ENCODE data around the gene PLXNA2.

The PLXNA2 gene

GRCh38 chr1:208211921-208212843 lies 32.0 kb downstream of the PLXNA2 start:
- H3K9me3 ChIP-seq (ENCODE audit: control extremely low read depth in 1 of 5, control insufficient read depth in 4 of 5, insufficient read depth in 2 of 5, low read depth in 1 of 5, low read length in 4 of 5): no peaks in the 10 kb centered on the region
- peaks cover 0 to 65% (median 20%) of the 10 kb centered on the region in 4 experiments for H3K4me1 ChIP-seq (ENCODE audit: control extremely low read depth in 1 of 4, control insufficient read depth in 4 of 4, insufficient read depth in 4 of 4, low read length in 3 of 4)
- no peaks in the 10 kb centered on the region for H3K27me3 ChIP-seq (replicated peaks in 2 of 5; ENCODE audit: control insufficient read depth in 4 of 5, insufficient read depth in 5 of 5, low read length in 4 of 5)
- H3K4me3 ChIP-seq (ENCODE audit: control insufficient read depth in 1 of 7, extremely low read depth in 1 of 7, insufficient read depth in 4 of 7, low read depth in 2 of 7, low read length in 6 of 7): peak overlapping the region in 3 of 7 experiments; percentile 13 to 42 (median 38)
- DNase-seq: peak in 1 of 3 donors; percentile 23
- ChIA-PET POLR2A (no interaction called here), CTCF (interaction anchor here (0.6 to 4.6 kb wide), 5 partner anchors 9 to 105 kb away, joined by 3 to 22 read pairs (median 3); no protein-coding TSS in a partner anchor)
- 46% methylated on average over 5 of the region's 8 CpGs for WGBS (ENCODE audit: insufficient coverage)
- no peaks in the 10 kb centered on the region for H3K36me3 ChIP-seq (ENCODE audit: control insufficient read depth in 4 of 4, insufficient read depth in 4 of 4, low read length in 3 of 4)
- no peak overlapping the region for H3K27ac ChIP-seq (ENCODE audit: insufficient read depth in 1 of 2, low read depth in 1 of 2, low read length in 2 of 2, poor library complexity in 1 of 2, severe bottlenecking in 2 of 2)

- Histone ChIP-seq H3K9me3 (ENCODE audit: control extremely low read depth in 1 of 5, control insufficient read depth in 4 of 5, insufficient read depth in 2 of 5, low read depth in 1 of 5, low read length in 4 of 5) (no peaks in the 10 kb centered on the region), H3K4me1 (ENCODE audit: control extremely low read depth in 1 of 4, control insufficient read depth in 4 of 4, insufficient read depth in 4 of 4, low read length in 3 of 4) (peaks cover 0 to 65% (median 20%) of the 10 kb centered on the region in 4 experiments), H3K36me3 (ENCODE audit: control insufficient read depth in 4 of 4, insufficient read depth in 4 of 4, low read length in 3 of 4) (no peaks in the 10 kb centered on the region), H3K4me3 (ENCODE audit: control insufficient read depth in 1 of 7, extremely low read depth in 1 of 7, insufficient read depth in 4 of 7, low read depth in 2 of 7, low read length in 6 of 7) (no peak overlapping the region), H3K27me3 (replicated peaks in 2 of 5; ENCODE audit: control insufficient read depth in 4 of 5, insufficient read depth in 5 of 5, low read length in 4 of 5) (no peaks in the 10 kb centered on the region), H3K27ac (ENCODE audit: insufficient read depth in 1 of 2, low read depth in 1 of 2, low read length in 2 of 2, poor library complexity in 1 of 2, severe bottlenecking in 2 of 2) (no peak overlapping the region)
- POLR2A ChIA-PET: no interaction called here
- CTCF ChIA-PET: interaction anchor here (1.2 to 1.4 kb wide), 2 partner anchors 10 to 29 kb away, joined by 3 to 5 read pairs; no protein-coding TSS in a partner anchor
- 90% methylated on average over 6 of the region's 9 CpGs for WGBS (ENCODE audit: insufficient coverage)
- no peak for DNase-seq
Measured at GRCh38 chr1:208209896-208210589, 34.1 kb downstream of the PLXNA2 start.

GRCh38 chr1:208209286-208209685 lies 34.9 kb downstream of the PLXNA2 start:
- peaks cover 0 to 57% (median 17%) of the 10 kb centered on the region in 4 experiments for H3K4me1 ChIP-seq (ENCODE audit: control extremely low read depth in 1 of 4, control insufficient read depth in 4 of 4, insufficient read depth in 4 of 4, low read length in 3 of 4)

GRCh38 chr1:208208132-208208487 lies 36.1 kb downstream of the PLXNA2 start:
- H3K36me3 ChIP-seq (ENCODE audit: control insufficient read depth in 4 of 4, insufficient read depth in 4 of 4, low read length in 3 of 4): no peaks in the 10 kb centered on the region
- ChIA-PET POLR2A (interaction anchor here (0.9 kb wide), 1 partner anchor 10 kb away, joined by 4 read pairs; no protein-coding TSS in a partner anchor), CTCF (interaction anchor here (0.5 to 2.4 kb wide), 6 partner anchors 9 to 37 kb away, joined by 3 to 9 read pairs (median 3); partner anchors contain the start of gene PLXNA2)
- no peak for DNase-seq
- H3K4me1 ChIP-seq (ENCODE audit: control extremely low read depth in 1 of 4, control insufficient read depth in 4 of 4, insufficient read depth in 4 of 4, low read length in 3 of 4): peaks cover 0 to 45% (median 9%) of the 10 kb centered on the region in 4 experiments
- H3K27me3 ChIP-seq (replicated peaks in 2 of 5; ENCODE audit: control insufficient read depth in 4 of 5, insufficient read depth in 5 of 5, low read length in 4 of 5): no peaks in the 10 kb centered on the region
- no peaks in the 10 kb centered on the region for H3K9me3 ChIP-seq (ENCODE audit: control extremely low read depth in 1 of 5, control insufficient read depth in 4 of 5, insufficient read depth in 2 of 5, low read depth in 1 of 5, low read length in 4 of 5)
- no peak overlapping the region for H3K27ac ChIP-seq (ENCODE audit: insufficient read depth in 1 of 2, low read depth in 1 of 2, low read length in 2 of 2, poor library complexity in 1 of 2, severe bottlenecking in 2 of 2)
- no peak overlapping the region for H3K4me3 ChIP-seq (ENCODE audit: control insufficient read depth in 1 of 7, extremely low read depth in 1 of 7, insufficient read depth in 4 of 7, low read depth in 2 of 7, low read length in 6 of 7)

More at GRCh38 chr1:208209286-208209685, 34.9 kb downstream of the PLXNA2 start:
- Histone ChIP-seq H3K4me3 (ENCODE audit: control insufficient read depth in 1 of 7, extremely low read depth in 1 of 7, insufficient read depth in 4 of 7, low read depth in 2 of 7, low read length in 6 of 7) (no peak overlapping the region), H3K9me3 (ENCODE audit: control extremely low read depth in 1 of 5, control insufficient read depth in 4 of 5, insufficient read depth in 2 of 5, low read depth in 1 of 5, low read length in 4 of 5) (no peaks in the 10 kb centered on the region), H3K27me3 (replicated peaks in 2 of 5; ENCODE audit: control insufficient read depth in 4 of 5, insufficient read depth in 5 of 5, low read length in 4 of 5) (no peaks in the 10 kb centered on the region), H3K27ac (ENCODE audit: insufficient read depth in 1 of 2, low read depth in 1 of 2, low read length in 2 of 2, poor library complexity in 1 of 2, severe bottlenecking in 2 of 2) (no peak overlapping the region), H3K36me3 (ENCODE audit: control insufficient read depth in 4 of 4, insufficient read depth in 4 of 4, low read length in 3 of 4) (no peaks in the 10 kb centered on the region)
- CTCF ChIA-PET: interaction anchor here (0.7 to 2.4 kb wide), 5 partner anchors 8 to 77 kb away, joined by 3 to 9 read pairs (median 3); no protein-coding TSS in a partner anchor
- WGBS (ENCODE audit: insufficient coverage): 97% methylated on average over 3 of the region's 3 CpGs
- POLR2A ChIA-PET: no interaction called here
- no peak for DNase-seq

DNA sequence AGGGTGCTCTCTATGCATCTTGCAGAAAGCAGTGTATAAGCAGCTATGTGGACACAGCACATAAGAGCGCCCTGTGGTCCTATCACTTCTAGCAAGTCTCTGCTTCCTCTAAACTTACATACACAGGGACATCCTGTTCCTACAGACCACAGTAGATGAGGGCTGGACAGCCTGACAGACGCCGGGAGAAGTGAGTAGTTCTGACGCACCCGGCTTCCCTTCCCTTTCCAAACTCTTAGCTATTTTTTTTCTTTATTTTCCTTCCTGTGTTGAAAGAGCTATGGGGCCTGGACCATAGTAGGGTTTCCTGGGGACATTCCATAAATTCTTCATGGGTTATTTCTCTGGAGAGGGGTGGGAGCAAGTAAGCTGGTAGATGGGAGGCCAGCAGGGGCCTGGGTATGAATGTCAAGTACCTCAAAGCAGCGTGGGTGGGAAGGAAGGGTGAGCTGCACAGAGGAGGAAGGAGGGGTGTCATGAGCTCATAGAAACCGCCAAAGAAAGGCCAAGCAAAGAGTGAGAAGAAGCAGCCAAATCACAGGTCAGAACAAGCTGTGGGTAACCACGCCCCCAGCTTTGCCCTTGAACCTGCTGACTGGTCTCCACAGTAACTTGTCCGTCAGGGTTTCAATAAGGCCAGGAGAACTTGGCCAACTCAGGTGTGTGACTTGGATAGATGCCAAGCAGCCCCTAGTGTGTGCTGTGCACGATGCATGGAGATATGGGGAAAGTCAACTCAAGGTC lies 36.6 kb downstream of the PLXNA2 start:
- DNase-seq: no peak
- ChIA-PET CTCF (interaction anchor here (0.5 to 2.4 kb wide), 7 partner anchors 11 to 110 kb away, joined by 3 to 9 read pairs (median 3); partner anchors contain the start of gene PLXNA2), POLR2A (interaction anchor here (0.6 to 0.9 kb wide), 2 partner anchors 9 to 25 kb away, joined by 3 to 4 read pairs; no protein-coding TSS in a partner anchor)
- no peaks in the 10 kb centered on the region for H3K27me3 ChIP-seq (replicated peaks in 2 of 5; ENCODE audit: control insufficient read depth in 4 of 5, insufficient read depth in 5 of 5, low read length in 4 of 5)
- H3K4me1 ChIP-seq (ENCODE audit: control extremely low read depth in 1 of 4, control insufficient read depth in 4 of 4, insufficient read depth in 4 of 4, low read length in 3 of 4): peaks cover 0 to 40% (median 8%) of the 10 kb centered on the region in 4 experiments
- H3K9me3 ChIP-seq (ENCODE audit: control extremely low read depth in 1 of 5, control insufficient read depth in 4 of 5, insufficient read depth in 2 of 5, low read depth in 1 of 5, low read length in 4 of 5): no peaks in the 10 kb centered on the region
- 65% methylated on average over 7 of the region's 10 CpGs for WGBS (ENCODE audit: insufficient coverage)
- H3K4me3 ChIP-seq (ENCODE audit: control insufficient read depth in 1 of 7, extremely low read depth in 1 of 7, insufficient read depth in 4 of 7, low read depth in 2 of 7, low read length in 6 of 7): no peak overlapping the region
- no peaks in the 10 kb centered on the region for H3K36me3 ChIP-seq (ENCODE audit: control insufficient read depth in 4 of 4, insufficient read depth in 4 of 4, low read length in 3 of 4)
- no peak overlapping the region for H3K27ac ChIP-seq (ENCODE audit: insufficient read depth in 1 of 2, low read depth in 1 of 2, low read length in 2 of 2, poor library complexity in 1 of 2, severe bottlenecking in 2 of 2)

DNA sequence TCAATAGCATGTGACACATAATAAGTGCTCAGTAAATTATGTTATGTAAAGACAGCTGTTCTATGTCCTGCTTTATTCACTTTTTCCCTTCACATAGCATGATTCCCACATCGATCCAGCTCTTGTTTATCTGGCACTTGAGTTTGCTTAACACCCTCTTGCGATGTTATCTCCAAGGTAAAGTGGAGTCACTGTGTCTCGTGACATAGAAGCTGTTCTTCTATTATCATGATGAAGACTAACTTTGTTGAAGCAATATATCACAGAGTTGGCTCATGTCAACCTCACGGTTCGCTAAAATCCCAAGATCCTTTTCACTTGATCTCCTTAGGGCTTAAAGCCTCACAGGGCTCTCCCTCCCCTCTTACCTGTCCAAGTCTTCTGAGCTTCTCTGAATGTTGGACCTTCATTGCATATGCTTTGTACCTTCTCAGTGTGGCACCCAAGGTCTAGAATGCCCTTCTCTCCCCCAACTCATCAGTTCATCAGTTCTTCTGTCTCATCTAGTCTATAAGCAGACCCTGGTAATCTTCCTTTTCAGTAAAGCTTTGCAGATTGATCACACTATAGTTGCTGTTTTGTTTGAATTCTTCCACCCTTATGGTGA lies 38.0 kb downstream of the PLXNA2 start:
- no peaks in the 10 kb centered on the region for H3K9me3 ChIP-seq (ENCODE audit: control extremely low read depth in 1 of 5, control insufficient read depth in 4 of 5, insufficient read depth in 2 of 5, low read depth in 1 of 5, low read length in 4 of 5)
- WGBS (ENCODE audit: insufficient coverage): 100% methylated on average over 2 of the region's 5 CpGs
- H3K4me3 ChIP-seq (ENCODE audit: control insufficient read depth in 1 of 7, extremely low read depth in 1 of 7, insufficient read depth in 4 of 7, low read depth in 2 of 7, low read length in 6 of 7): no peak overlapping the region
- H3K27ac ChIP-seq (ENCODE audit: insufficient read depth in 1 of 2, low read depth in 1 of 2, low read length in 2 of 2, poor library complexity in 1 of 2, severe bottlenecking in 2 of 2): no peak overlapping the region
- H3K4me1 ChIP-seq (ENCODE audit: control extremely low read depth in 1 of 4, control insufficient read depth in 4 of 4, insufficient read depth in 4 of 4, low read length in 3 of 4): peaks cover 0 to 31% (median under 1%) of the 10 kb centered on the region in 4 experiments
- no peak for DNase-seq
- no peaks in the 10 kb centered on the region for H3K36me3 ChIP-seq (ENCODE audit: control insufficient read depth in 4 of 4, insufficient read depth in 4 of 4, low read length in 3 of 4)
- CTCF ChIA-PET: interaction anchor here (0.8 to 1.5 kb wide), 5 partner anchors 10 to 109 kb away, joined by 3 to 4 read pairs (median 3); no protein-coding TSS in a partner anchor
- POLR2A ChIA-PET: interaction anchor here (0.7 kb wide), 1 partner anchor 199 kb away, joined by 7 read pairs; no protein-coding TSS in a partner anchor
- no peaks in the 10 kb centered on the region for H3K27me3 ChIP-seq (replicated peaks in 2 of 5; ENCODE audit: control insufficient read depth in 4 of 5, insufficient read depth in 5 of 5, low read length in 4 of 5)

Data from common myeloid progenitor, CD34-positive (primary cell).